Omental fat pad (tissue), 4 donors: ENCODE results near the gene EWSR1. TPM values are rescaled to one million over a fixed set of nuclear protein-coding genes. Genes with fewer than 3 reads are reported as not detected.

Experiments
- ATAC-seq: fragments of 150-250 bp; one replicate; pipeline ENCODE4 v1.9.1; 2016; ENCODE audit warnings: mild to moderate bottlenecking, moderate library complexity; ENCODE audit not compliant: low FRiP score
- DNase-seq: peaks from one replicate; pipeline ENCODE4 v3.0.0-alpha.2; 2019; ENCODE audit warnings: low spot score
- CTCF ChIP-seq, 3 donors: fragments of 450-650 bp; IDR thresholded peaks; one replicate each; pipeline ENCODE4 v1.5.1; 2016 to 2017; ENCODE audit warnings: antibody characterized with exemption in 3 of 3, mild to moderate bottlenecking in 3 of 3, moderate library complexity in 2 of 3
- total RNA-seq, 4 donors: library from RNA; depleted of rRNA; stranded (reverse); fragments of >200 nt; gene quantifications; one replicate each; pipeline ENCODE4 v1.1.0, GENCODE V29; 2016

The EWSR1 gene
- total RNA-seq, 4 donors from 2014 or later: 190 to 274 (median 202) TPM

GRCh38 chr22:29253561-29254285, 14.3 kb upstream of the EWSR1 start:
- ATAC-seq (no peak), DNase-seq (no peak)
- TF ChIP-seq CTCF (IDR thresholded peaks at IDR 0.05): no peak

- TF ChIP-seq CTCF (IDR thresholded peaks at IDR 0.05): no peak
- no peak for ATAC-seq
- no peak for DNase-seq
Measured at GRCh38 chr22:29254286-29254660, 13.8 kb upstream of the EWSR1 start.

DNA sequence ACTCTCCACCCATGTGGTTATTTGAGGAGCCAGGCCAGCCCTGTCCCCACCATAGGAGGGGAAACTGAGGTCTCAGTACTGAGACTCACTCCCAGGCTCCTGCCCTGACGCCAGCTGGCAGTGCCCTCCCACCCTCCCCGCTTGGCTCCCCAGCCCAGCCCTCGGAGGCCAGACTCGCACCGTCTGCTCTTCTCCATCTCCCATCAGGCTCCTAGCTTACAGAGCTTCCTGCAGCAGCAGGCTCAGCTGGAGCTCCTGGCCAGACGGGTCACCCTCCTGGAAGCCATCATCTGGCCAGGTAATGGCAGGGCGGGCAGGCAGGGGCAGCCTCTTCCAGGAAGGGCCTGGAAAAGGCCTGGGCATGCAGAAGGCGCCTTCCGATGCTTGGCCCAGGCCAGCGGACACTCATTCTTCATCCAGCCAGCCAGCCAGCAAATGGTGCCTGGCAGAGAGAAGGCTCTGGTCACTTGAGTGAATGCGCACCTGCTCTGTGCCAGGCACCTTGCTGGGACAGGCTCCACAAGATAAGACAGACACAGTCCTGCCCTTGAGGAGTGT, 12.9 kb upstream of the EWSR1 start:
- no peak for TF ChIP-seq CTCF (IDR thresholded peaks at IDR 0.05)
- ATAC-seq (no peak), DNase-seq (no peak)

GRCh38 chr22:29256606-29257325, 11.3 kb upstream of the EWSR1 start:
- no peak for ATAC-seq

DNA sequence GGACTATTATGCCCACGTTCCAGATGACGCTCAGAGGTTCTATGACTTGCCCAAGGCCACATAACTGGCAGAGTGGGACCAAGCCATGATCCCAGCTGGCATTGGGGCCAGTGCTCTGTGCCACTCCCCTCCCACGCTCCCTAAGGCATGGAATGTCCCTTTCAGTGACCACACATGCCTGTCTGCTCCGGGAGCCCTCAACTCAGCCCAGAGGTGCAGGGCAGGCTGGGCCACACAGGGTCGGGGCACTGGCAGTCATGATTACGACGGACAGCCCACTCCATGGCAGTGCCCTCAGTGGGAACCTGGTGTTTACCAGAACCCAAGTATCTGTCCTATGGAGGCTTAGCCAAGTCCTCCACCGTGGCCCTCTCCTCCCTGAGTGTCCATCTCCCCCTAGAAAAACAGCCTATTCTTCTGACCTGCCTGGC, 10.3 kb upstream of the EWSR1 start:
- DNase-seq: no peak
- no peak for TF ChIP-seq CTCF (IDR thresholded peaks at IDR 0.05)

More at GRCh38 chr22:29256606-29257325, 11.3 kb upstream of the EWSR1 start:
- DNase-seq: no peak
- no peak for TF ChIP-seq CTCF (IDR thresholded peaks at IDR 0.05)

GRCh38 chr22:29258407-29259252, 9.4 kb upstream of the EWSR1 start:
- no peak for TF ChIP-seq CTCF (IDR thresholded peaks at IDR 0.05)
- no peak for DNase-seq
- ATAC-seq: no peak

More for the DNA sequence above, 10.3 kb upstream of the EWSR1 start:
- ATAC-seq: no peak
